OCI-LY1 (cell line): ENCODE data around the gene HLF.

Experiments
- H2AFZ ChIP-seq: fragments of 200-600 bp; sonication (generic), shearing (Covaris generic); 2 replicates; pipeline ENCODE4 v1.6.0; 2014; ENCODE audit warnings: antibody characterized with exemption, mild to moderate bottlenecking, low read length
- H3F3A ChIP-seq: fragments of 200-600 bp; sonication (generic), shearing (Covaris generic); 2 replicates; pipeline ENCODE4 v1.6.0; 2014; ENCODE audit warnings: mild to moderate bottlenecking, antibody characterized with exemption, low read length, moderate library complexity; ENCODE audit not compliant: insufficient read depth
- H3K27ac ChIP-seq: fragments of 200-600 bp; sonication (generic); 2 replicates; pipeline ENCODE4 v1.5.1; 2014; ENCODE audit warnings: low read length, mixed run types, mild to moderate bottlenecking, low read depth; ENCODE audit not compliant: poor library complexity, severe bottlenecking
- H3K27me3 ChIP-seq: fragments of 200-600 bp; sonication (generic); 2 replicates; pipeline ENCODE4 v1.6.0; 2014; ENCODE audit warnings: antibody characterized with exemption, mild to moderate bottlenecking, low read length, moderate library complexity; ENCODE audit not compliant: insufficient read depth
- H3K36me3 ChIP-seq: fragments of 200-600 bp; sonication (generic); 2 replicates; pipeline ENCODE4 v1.6.1; 2014; ENCODE audit warnings: mild to moderate bottlenecking, antibody characterized with exemption, low read length, moderate library complexity, mixed read lengths; ENCODE audit not compliant: insufficient read depth
- H3K4me1 ChIP-seq: fragments of 200-600 bp; sonication (generic); 2 replicates; pipeline ENCODE4 v1.5.1; 2014; ENCODE audit warnings: mild to moderate bottlenecking, low read length, moderate library complexity; ENCODE audit not compliant: insufficient read depth, severe bottlenecking
- H3K4me2 ChIP-seq: fragments of 200-600 bp; sonication (generic), shearing (Covaris generic); 2 replicates; pipeline ENCODE4 v1.6.1; 2014; ENCODE audit warnings: low read length
- H3K4me3 ChIP-seq: fragments of 200-600 bp; sonication (generic); 2 replicates; pipeline ENCODE4 v1.5.1; 2014; ENCODE audit warnings: low read length, low read depth, mild to moderate bottlenecking, mixed read lengths; ENCODE audit not compliant: poor library complexity, severe bottlenecking
- H3K79me2 ChIP-seq: fragments of 200-600 bp; shearing (Covaris generic); 2 replicates; pipeline ENCODE4 v1.6.1; 2016; ENCODE audit warnings: mixed run types, low read length, mixed read lengths; ENCODE audit not compliant: insufficient read depth
- H3K9ac ChIP-seq: fragments of 200-600 bp; sonication (generic), shearing (Covaris generic); 2 replicates; pipeline ENCODE4 v1.6.1; 2014; ENCODE audit warnings: mild to moderate bottlenecking, low read length, mixed read lengths
- H3K9me2 ChIP-seq: fragments of 200-600 bp; sonication (generic), shearing (Covaris generic); 2 replicates; pipeline ENCODE4 v1.6.1; 2014; ENCODE audit warnings: low read depth, mild to moderate bottlenecking, low read length, mixed read lengths
- H3K9me3 ChIP-seq: fragments of 200-600 bp; shearing (Covaris generic); 2 replicates; pipeline ENCODE4 v1.6.1; 2014; ENCODE audit warnings: low read length, mixed read lengths
- H4K20me1 ChIP-seq: fragments of 200-600 bp; sonication (generic), shearing (Covaris generic); 2 replicates; pipeline ENCODE4 v1.6.0; 2016; ENCODE audit warnings: mild to moderate bottlenecking, low read length; ENCODE audit not compliant: insufficient read depth
- EZH2 ChIP-seq: fragments of 200-600 bp; sonication (generic), shearing (Covaris generic); IDR thresholded peaks from 2 replicates; pipeline ENCODE4 v1.8.0; 2017; ENCODE audit warnings: borderline replicate concordance, mixed run types, mild to moderate bottlenecking, antibody characterized with exemption, low read length, moderate library complexity, mixed read lengths
- TF ChIP-seq, protein P1 (sequence below): fragments of 200-600 bp; sonication (generic), shearing (Covaris generic); IDR thresholded peaks from 2 replicates; pipeline ENCODE4 v1.5.1; 2017; ENCODE audit warnings: mild to moderate bottlenecking, antibody characterized with exemption, low read length, moderate library complexity, mixed read lengths

The HLF gene

GRCh38 chr17:55303008-55303493 is 38.3 kb downstream of the HLF start:
- Histone ChIP-seq H3F3A (no peaks in the 10 kb centered on the region), H3K4me1 (no peaks in the 10 kb centered on the region), H3K9ac (no peak overlapping the region), H3K4me2 (no peak overlapping the region), H3K79me2 (no peaks in the 10 kb centered on the region), H2AFZ (no peak overlapping the region), H3K27ac (no peak overlapping the region), H3K9me2 (no peaks in the 10 kb centered on the region), H3K36me3 (no peaks in the 10 kb centered on the region), H4K20me1 (no peaks in the 10 kb centered on the region), H3K9me3 (no peaks in the 10 kb centered on the region), H3K27me3 (no peaks in the 10 kb centered on the region), H3K4me3 (no peak overlapping the region)
- TF ChIP-seq, protein P1, sequence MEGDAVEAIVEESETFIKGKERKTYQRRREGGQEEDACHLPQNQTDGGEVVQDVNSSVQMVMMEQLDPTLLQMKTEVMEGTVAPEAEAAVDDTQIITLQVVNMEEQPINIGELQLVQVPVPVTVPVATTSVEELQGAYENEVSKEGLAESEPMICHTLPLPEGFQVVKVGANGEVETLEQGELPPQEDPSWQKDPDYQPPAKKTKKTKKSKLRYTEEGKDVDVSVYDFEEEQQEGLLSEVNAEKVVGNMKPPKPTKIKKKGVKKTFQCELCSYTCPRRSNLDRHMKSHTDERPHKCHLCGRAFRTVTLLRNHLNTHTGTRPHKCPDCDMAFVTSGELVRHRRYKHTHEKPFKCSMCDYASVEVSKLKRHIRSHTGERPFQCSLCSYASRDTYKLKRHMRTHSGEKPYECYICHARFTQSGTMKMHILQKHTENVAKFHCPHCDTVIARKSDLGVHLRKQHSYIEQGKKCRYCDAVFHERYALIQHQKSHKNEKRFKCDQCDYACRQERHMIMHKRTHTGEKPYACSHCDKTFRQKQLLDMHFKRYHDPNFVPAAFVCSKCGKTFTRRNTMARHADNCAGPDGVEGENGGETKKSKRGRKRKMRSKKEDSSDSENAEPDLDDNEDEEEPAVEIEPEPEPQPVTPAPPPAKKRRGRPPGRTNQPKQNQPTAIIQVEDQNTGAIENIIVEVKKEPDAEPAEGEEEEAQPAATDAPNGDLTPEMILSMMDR = no peak
- no peak for TF ChIP-seq EZH2

DNA sequence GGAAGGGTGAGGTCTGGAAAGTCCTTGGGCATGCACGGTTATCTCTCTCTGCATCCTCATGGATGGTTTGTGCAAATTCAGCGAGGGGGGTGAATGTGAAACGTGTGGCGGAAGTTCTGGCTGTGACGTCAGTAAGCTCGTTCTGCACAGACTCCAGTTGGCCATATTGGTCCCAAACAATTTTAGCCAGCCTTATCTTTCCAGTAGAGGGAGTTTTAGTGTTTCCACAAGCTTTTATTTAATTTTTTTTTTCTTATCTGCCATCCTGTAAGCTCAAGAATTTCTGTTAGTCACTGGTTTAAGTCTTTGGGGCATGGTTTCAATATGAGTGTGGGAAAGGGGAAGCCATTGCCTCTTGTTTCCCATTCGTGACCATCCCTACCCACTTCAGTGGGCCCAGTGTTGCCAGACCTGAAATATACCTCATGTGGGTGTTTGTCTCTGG is 39.0 kb downstream of the HLF start:
- Histone ChIP-seq H2AFZ (no peak overlapping the region), H4K20me1 (no peaks in the 10 kb centered on the region), H3K27me3 (no peaks in the 10 kb centered on the region), H3K4me3 (no peak overlapping the region), H3K9me2 (no peaks in the 10 kb centered on the region), H3K36me3 (no peaks in the 10 kb centered on the region), H3K27ac (no peak overlapping the region), H3F3A (no peaks in the 10 kb centered on the region), H3K9me3 (no peaks in the 10 kb centered on the region), H3K9ac (no peak overlapping the region), H3K79me2 (no peaks in the 10 kb centered on the region), H3K4me1 (no peaks in the 10 kb centered on the region), H3K4me2 (no peak overlapping the region)
- TF ChIP-seq, protein P1 = no peak
- TF ChIP-seq EZH2 = no peak

DNA sequence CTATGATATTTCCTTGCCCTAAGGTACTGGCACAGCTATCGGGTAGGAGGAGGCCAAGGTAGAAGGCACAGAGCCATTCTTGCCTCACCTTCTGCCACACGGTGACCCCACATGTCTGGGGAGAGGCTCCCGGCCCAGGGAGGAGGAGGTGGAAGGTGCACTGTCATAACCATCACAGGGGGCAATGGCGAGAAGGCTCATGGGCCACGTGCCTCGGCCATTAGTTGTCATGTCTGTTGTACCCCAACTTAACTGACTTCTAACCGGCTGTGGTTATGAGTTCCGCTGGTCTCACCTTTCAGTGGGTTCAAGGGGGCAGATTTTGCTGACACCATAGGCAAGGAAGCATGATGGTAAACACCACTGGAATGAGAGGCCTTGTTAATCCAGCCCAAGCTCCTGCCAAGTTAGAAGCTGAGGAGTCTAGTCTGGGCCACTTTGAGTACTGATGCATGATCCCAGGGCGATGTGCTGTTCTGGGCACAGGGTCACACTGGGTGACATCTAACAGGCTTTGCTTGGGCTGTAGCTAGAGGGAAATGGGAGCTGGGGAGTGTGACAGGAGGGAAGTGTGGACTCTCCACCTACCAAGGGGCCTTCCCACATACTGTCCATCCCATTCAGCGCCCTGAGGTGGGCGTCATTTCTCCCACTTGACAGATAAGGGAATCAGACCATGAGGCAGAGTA is 39.6 kb downstream of the HLF start:
- Histone ChIP-seq H3K4me1 (no peaks in the 10 kb centered on the region), H3F3A (no peaks in the 10 kb centered on the region), H2AFZ (no peak overlapping the region), H3K9me3 (no peaks in the 10 kb centered on the region), H3K36me3 (no peaks in the 10 kb centered on the region), H3K4me2 (no peak overlapping the region), H3K9ac (no peak overlapping the region), H4K20me1 (no peaks in the 10 kb centered on the region), H3K9me2 (no peaks in the 10 kb centered on the region), H3K27ac (no peak overlapping the region), H3K79me2 (no peaks in the 10 kb centered on the region), H3K27me3 (no peaks in the 10 kb centered on the region), H3K4me3 (no peak overlapping the region)
- TF ChIP-seq, protein P1 = no peak
- TF ChIP-seq EZH2 = no peak
